GM13976 (cell line): Measurements from ENCODE around the gene ALPK3.

Source experiments
- DNase-seq: peaks from one replicate; pipeline ENCODE4 v3.0.0; 2012; ENCODE audit warnings: low spot score
- CTCF ChIP-seq: IDR thresholded peaks from 2 replicates; pipeline ENCODE4 v1.5.1; 2012; ENCODE audit warnings: borderline replicate concordance, mild to moderate bottlenecking; ENCODE audit not compliant: insufficient read depth; ENCODE audit errors: extremely low read depth, missing control alignments, control extremely low read depth
- in situ Hi-C: fragments of 300-500 bp; cut with MboI; formaldehyde crosslinking; loops from one replicate; pipeline ENCODE4 v1.12.0; 2022; ENCODE audit warnings: low sequenced_read_pairs, mixed read lengths, inconsistent platforms; ENCODE audit not compliant: unreplicated experiment

ALPK3 gene

GRCh38 chr15:84831613-84832012, 14.5 kb downstream of the ALPK3 start:
- no peak for DNase-seq
- in situ Hi-C loops: loop anchor here (25.0 kb wide), 1 partner anchor 106 kb away; no protein-coding TSS in a partner anchor
- no peak for TF ChIP-seq CTCF

- no peak for DNase-seq
- TF ChIP-seq CTCF: no peak
- in situ Hi-C loops: loop anchor here (25.0 kb wide), 1 partner anchor 105 kb away; no protein-coding TSS in a partner anchor
These were observed 15.4 kb downstream of the ALPK3 start for GRCh38 chr15:84832448-84833040.

- in situ Hi-C loops: loop anchor here (25.0 kb wide), 1 partner anchor 104 kb away; no protein-coding TSS in a partner anchor
- TF ChIP-seq CTCF: no peak
These were observed 16.5 kb downstream of the ALPK3 start for GRCh38 chr15:84833447-84834228.

DNA sequence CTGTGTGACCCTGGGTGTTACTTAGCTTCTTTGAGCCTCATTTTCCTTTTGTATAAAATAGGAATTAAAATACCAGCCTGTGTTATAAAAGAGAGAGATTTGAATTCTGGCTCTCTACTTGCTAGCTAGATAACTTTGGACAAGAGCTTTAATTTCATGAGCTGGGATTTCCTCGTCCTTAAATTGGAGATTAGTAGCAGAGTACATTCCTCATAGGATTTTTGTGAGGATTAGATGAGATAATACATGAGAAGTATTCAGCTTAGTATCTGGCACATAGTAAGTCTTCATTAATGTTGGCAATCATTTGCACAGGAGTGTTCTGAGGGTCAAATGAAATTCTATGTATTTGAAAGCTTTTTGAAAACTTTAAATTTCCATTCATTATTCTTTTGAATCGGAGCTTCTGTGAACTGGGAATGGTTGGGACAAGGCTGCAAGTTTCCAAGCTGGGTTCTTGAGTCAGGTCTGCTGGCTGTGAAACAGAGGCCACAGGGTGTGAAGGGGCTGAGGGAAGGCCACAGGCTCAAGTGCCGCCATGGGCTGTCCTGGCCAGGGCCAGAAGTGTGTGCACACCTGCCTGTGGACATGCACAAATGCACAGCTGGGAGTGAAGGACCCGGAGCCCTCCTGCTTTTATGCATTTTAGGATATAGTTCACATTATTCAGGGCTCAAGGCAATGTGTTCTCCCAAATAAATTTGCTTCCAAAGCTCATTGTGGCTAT, 17.2 kb downstream of the ALPK3 start:
- DNase-seq: no peak
- no peak for TF ChIP-seq CTCF
- in situ Hi-C loops: loop anchor here (25.0 kb wide), 1 partner anchor 103 kb away; no protein-coding TSS in a partner anchor

More at GRCh38 chr15:84833447-84834228, 16.5 kb downstream of the ALPK3 start:
- DNase-seq: no peak

- TF ChIP-seq CTCF: no peak
- in situ Hi-C loops: loop anchor here (25.0 kb wide), 1 partner anchor 102 kb away; no protein-coding TSS in a partner anchor
- no peak for DNase-seq
These were observed 17.8 kb downstream of the ALPK3 start for GRCh38 chr15:84834969-84835368.

- no peak for DNase-seq
- TF ChIP-seq CTCF: no peak
- in situ Hi-C loops: loop anchor here (25.0 kb wide), 1 partner anchor 102 kb away; no protein-coding TSS in a partner anchor
These were observed 18.6 kb downstream of the ALPK3 start for GRCh38 chr15:84835661-84836337.
